ENCODE results near the gene KCNJ5. TPM values are rescaled to one million over a fixed set of nuclear protein-coding genes. Genes with fewer than 3 reads are reported as not detected.
A peak's percentile ranks its signal among the peaks of the same experiment; 100 is the strongest.

KCNJ5 gene
- total RNA-seq, 1 donor from 2014 or later, result not detected

GRCh38 chr11:128888034-128888985, 2.8 kb upstream of the KCNJ5 start:
- no peaks in the 10 kb centered on the region for H3K36me3 Mint-ChIP-seq
- H2AFZ ChIP-seq (replicated peaks), result no peak overlapping the region
- H3K4me2 ChIP-seq, result no peak overlapping the region
- H3K4me1 ChIP-seq, result peaks cover 27% of the 10 kb centered on the region
- H3K27ac ChIP-seq, result no peak overlapping the region
- no peaks in the 10 kb centered on the region for H3K9me3 Mint-ChIP-seq
- TF ChIP-seq EZH2 (IDR thresholded peaks at IDR 0.05) (no peak), CTCF (IDR thresholded peaks at IDR 0.05) (peak; percentile 39)
- peaks cover 35% of the 10 kb centered on the region for H3K27me3 Mint-ChIP-seq (ENCODE audit: insufficient read depth, low read depth)
- peaks cover 31% of the 10 kb centered on the region for H3K4me1 Mint-ChIP-seq
- H4K20me1 ChIP-seq (ENCODE audit: low read depth), result peaks cover 30% of the 10 kb centered on the region
- no peak overlapping the region for H3K4me3 ChIP-seq
- H3K36me3 ChIP-seq, result no peaks in the 10 kb centered on the region
- H3F3A ChIP-seq (ENCODE audit: low read depth), result peaks cover 26% of the 10 kb centered on the region
- H3K27me3 ChIP-seq, result peaks cover 82% of the 10 kb centered on the region
- H3K9me3 ChIP-seq (ENCODE audit: low read depth), result no peaks in the 10 kb centered on the region
- peak; percentile 62 for DNase-seq (ENCODE audit: low spot score)
- no peak overlapping the region for H3K9ac ChIP-seq
- no peaks in the 10 kb centered on the region for H3K79me2 ChIP-seq (ENCODE audit: low read depth)
- H3K4me3 Mint-ChIP-seq, result no peak overlapping the region
- no peak overlapping the region for H3K27ac Mint-ChIP-seq

GRCh38 chr11:128889657-128890213, 1.4 kb upstream of the KCNJ5 start:
- Mint-ChIP-seq H3K9me3 (no peaks in the 10 kb centered on the region), H3K4me3 (peak overlapping the region; percentile 88), H3K36me3 (no peaks in the 10 kb centered on the region), H3K27ac (no peak overlapping the region), H3K27me3 (ENCODE audit: insufficient read depth, low read depth) (peaks cover 38% of the 10 kb centered on the region), H3K4me1 (peaks cover 36% of the 10 kb centered on the region)
- Histone ChIP-seq H4K20me1 (ENCODE audit: low read depth) (peaks cover 34% of the 10 kb centered on the region), H3K36me3 (no peaks in the 10 kb centered on the region), H3K4me3 (peak overlapping the region; percentile 60), H3K4me1 (peaks cover 34% of the 10 kb centered on the region), H3K9ac (no peak overlapping the region), H3K79me2 (ENCODE audit: low read depth) (no peaks in the 10 kb centered on the region), H3K27ac (no peak overlapping the region), H3K4me2 (peak overlapping the region; percentile 98), H3K9me3 (ENCODE audit: low read depth) (no peaks in the 10 kb centered on the region), H2AFZ (replicated peaks) (no peak overlapping the region), H3F3A (ENCODE audit: low read depth) (peaks cover 35% of the 10 kb centered on the region), H3K27me3 (peaks cover 84% of the 10 kb centered on the region)
- peak; percentile 40 for DNase-seq (ENCODE audit: low spot score)
- TF ChIP-seq CTCF (IDR thresholded peaks at IDR 0.05) (no peak), EZH2phosphoT487 (IDR thresholded peaks at IDR 0.05) (no peak), EZH2 (IDR thresholded peaks at IDR 0.05) (no peak)

- peaks cover 86% of the 10 kb centered on the region for H3K27me3 ChIP-seq
These were observed 977 bp upstream of the KCNJ5 start for GRCh38 chr11:128890216-128890542.

More at GRCh38 chr11:128890216-128890542, 977 bp upstream of the KCNJ5 start:
- no peaks in the 10 kb centered on the region for H3K9me3 Mint-ChIP-seq
- Histone ChIP-seq H3K4me3 (peak overlapping the region; percentile 60), H3K79me2 (ENCODE audit: low read depth) (no peaks in the 10 kb centered on the region), H3K36me3 (no peaks in the 10 kb centered on the region), H3K9me3 (ENCODE audit: low read depth) (no peaks in the 10 kb centered on the region), H3F3A (ENCODE audit: low read depth) (peaks cover 35% of the 10 kb centered on the region), H2AFZ (replicated peaks) (peak overlapping the region; percentile 45), H3K4me1 (peaks cover 34% of the 10 kb centered on the region), H3K9ac (no peak overlapping the region), H3K27ac (no peak overlapping the region), H3K4me2 (peak overlapping the region; percentile 98), H4K20me1 (ENCODE audit: low read depth) (peaks cover 34% of the 10 kb centered on the region)
- peaks cover 38% of the 10 kb centered on the region for H3K4me1 Mint-ChIP-seq
- no peak overlapping the region for H3K27ac Mint-ChIP-seq
- H3K36me3 Mint-ChIP-seq, result no peaks in the 10 kb centered on the region
- no peak for DNase-seq (ENCODE audit: low spot score)
- H3K27me3 Mint-ChIP-seq (ENCODE audit: insufficient read depth, low read depth), result peaks cover 34% of the 10 kb centered on the region
- TF ChIP-seq EZH2phosphoT487 (IDR thresholded peaks at IDR 0.05) (no peak), EZH2 (IDR thresholded peaks at IDR 0.05) (no peak), CTCF (IDR thresholded peaks at IDR 0.05) (peak; percentile 4)
- H3K4me3 Mint-ChIP-seq, result peak overlapping the region; percentile 88
